Stimulated activated CD4-positive, alpha-beta T cell treated with anti-CD3 and anti-CD28 coated beads, Interleukin-4, amount 100 ng/mL, for 4 hours (primary cell): ENCODE measurements around the gene NBAS.

ENCODE experiments used
- DNase-seq, 2 experiments: peaks; one replicate each; pipeline ENCODE4 v3.0.0-alpha.2; 2020

NBAS gene

GRCh38 chr2:15189216-15189615, 371.9 kb downstream of the NBAS start:
- DNase-seq, result no peak

GRCh38 chr2:15187702-15188101, 373.4 kb downstream of the NBAS start:
- no peak for DNase-seq

- DNase-seq, result no peak
Observed at GRCh38 chr2:15186118-15186517, 375.0 kb downstream of the NBAS start.

GRCh38 chr2:15184491-15184890, 376.6 kb downstream of the NBAS start:
- no peak for DNase-seq

GRCh38 chr2:15182275-15182674, 378.9 kb downstream of the NBAS start:
- DNase-seq, result no peak

- DNase-seq, result no peak
Observed at GRCh38 chr2:15181092-15181745, 379.9 kb downstream of the NBAS start.

GRCh38 chr2:15180379-15180778, 380.8 kb downstream of the NBAS start:
- DNase-seq, result no peak

- no peak for DNase-seq
Observed at GRCh38 chr2:15178946-15179345, 382.2 kb downstream of the NBAS start.

- DNase-seq, result peak; percentile 36 to 80
Observed at GRCh38 chr2:15177103-15177502, 384.0 kb downstream of the NBAS start.

- no peak for DNase-seq
Observed at GRCh38 chr2:15176604-15177003, 384.5 kb downstream of the NBAS start.

- no peak for DNase-seq
Observed at GRCh38 chr2:15174567-15174966, 386.6 kb downstream of the NBAS start.

GRCh38 chr2:15173501-15173900, 387.6 kb downstream of the NBAS start:
- DNase-seq, result no peak

- DNase-seq, result no peak
Observed at GRCh38 chr2:15172825-15173224, 388.3 kb downstream of the NBAS start.

GRCh38 chr2:15170070-15170775, 390.9 kb downstream of the NBAS start:
- no peak for DNase-seq

GRCh38 chr2:15169326-15170069, 391.6 kb downstream of the NBAS start:
- DNase-seq, result no peak

GRCh38 chr2:15168116-15168515, 393.0 kb downstream of the NBAS start:
- DNase-seq, result no peak

GRCh38 chr2:15166878-15167277, 394.3 kb downstream of the NBAS start:
- DNase-seq, result no peak

GRCh38 chr2:15163326-15163725, 397.8 kb downstream of the NBAS start:
- no peak for DNase-seq

GRCh38 chr2:15162620-15163019, 398.5 kb downstream of the NBAS start:
- no peak for DNase-seq

GRCh38 chr2:15160201-15160991, 400.7 kb downstream of the NBAS start:
- no peak for DNase-seq

- DNase-seq, result no peak
Observed at GRCh38 chr2:15159751-15160177, 401.4 kb downstream of the NBAS start.

GRCh38 chr2:15159206-15159605, 401.9 kb downstream of the NBAS start:
- DNase-seq, result no peak

- no peak for DNase-seq
Observed at GRCh38 chr2:15158532-15158931, 402.6 kb downstream of the NBAS start.
